Measurements from ENCODE around the gene TAPBPL. TPM values are rescaled to one million over a fixed set of nuclear protein-coding genes. Genes with fewer than 3 reads are reported as not detected.

Gene TAPBPL
- total and polyA plus RNA-seq, 2 of the 13 experiments (the other 11 are each of a cell fraction or from before 2014, with no cell fraction given) = 10.0 to 14.5 TPM

- TF ChIP-seq BRD4 (CRISPR knock-in tag; IDR thresholded peaks at IDR 0.05) = no peak
- TF ChIP-seq EHMT2 (IDR thresholded peaks at IDR 0.05; ENCODE audit: borderline replicate concordance, low read depth, low read length) = no peak
- no peak for TF ChIP-seq ZNF782 (CRISPR knock-in tag; IDR thresholded peaks at IDR 0.05; ENCODE audit: borderline replicate concordance)
- no peak for TF ChIP-seq BORCS8-MEF2B (CRISPR knock-in tag; IDR thresholded peaks at IDR 0.05)
- TF ChIP-seq, protein P1, sequence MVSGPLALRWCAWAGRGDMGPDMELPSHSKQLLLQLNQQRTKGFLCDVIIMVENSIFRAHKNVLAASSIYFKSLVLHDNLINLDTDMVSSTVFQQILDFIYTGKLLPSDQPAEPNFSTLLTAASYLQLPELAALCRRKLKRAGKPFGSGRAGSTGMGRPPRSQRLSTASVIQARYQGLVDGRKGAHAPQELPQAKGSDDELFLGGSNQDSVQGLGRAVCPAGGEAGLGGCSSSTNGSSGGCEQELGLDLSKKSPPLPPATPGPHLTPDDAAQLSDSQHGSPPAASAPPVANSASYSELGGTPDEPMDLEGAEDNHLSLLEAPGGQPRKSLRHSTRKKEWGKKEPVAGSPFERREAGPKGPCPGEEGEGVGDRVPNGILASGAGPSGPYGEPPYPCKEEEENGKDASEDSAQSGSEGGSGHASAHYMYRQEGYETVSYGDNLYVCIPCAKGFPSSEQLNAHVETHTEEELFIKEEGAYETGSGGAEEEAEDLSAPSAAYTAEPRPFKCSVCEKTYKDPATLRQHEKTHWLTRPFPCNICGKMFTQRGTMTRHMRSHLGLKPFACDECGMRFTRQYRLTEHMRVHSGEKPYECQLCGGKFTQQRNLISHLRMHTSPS (CRISPR knock-in tag; IDR thresholded peaks at IDR 0.05; ENCODE audit: low read depth) = no peak
- no peak for TF ChIP-seq KIAA2018 (CRISPR knock-in tag; IDR thresholded peaks at IDR 0.05; ENCODE audit: borderline replicate concordance)
- TF ChIP-seq ZMYM2 (CRISPR knock-in tag; IDR thresholded peaks at IDR 0.05) = no peak
- TF ChIP-seq RBFOX2 (IDR thresholded peaks at IDR 0.05; ENCODE audit: low read depth, low read length) = no peak
- no peak for TF ChIP-seq ZNF180 (CRISPR knock-in tag; IDR thresholded peaks at IDR 0.05; ENCODE audit: borderline replicate concordance, low read depth)
- TF ChIP-seq ZNF17 (CRISPR knock-in tag; IDR thresholded peaks at IDR 0.05) = no peak
- TF ChIP-seq ZNF235 (CRISPR knock-in tag; IDR thresholded peaks at IDR 0.05; ENCODE audit: borderline replicate concordance) = no peak
- TF ChIP-seq, protein P2, sequence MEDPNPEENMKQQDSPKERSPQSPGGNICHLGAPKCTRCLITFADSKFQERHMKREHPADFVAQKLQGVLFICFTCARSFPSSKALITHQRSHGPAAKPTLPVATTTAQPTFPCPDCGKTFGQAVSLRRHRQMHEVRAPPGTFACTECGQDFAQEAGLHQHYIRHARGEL (CRISPR knock-in tag; IDR thresholded peaks at IDR 0.05) = no peak
- TF ChIP-seq ZNF317 (CRISPR knock-in tag; IDR thresholded peaks at IDR 0.05) = no peak
- no peak for TF ChIP-seq ZFY (CRISPR knock-in tag; IDR thresholded peaks at IDR 0.05)
- no peak for TF ChIP-seq SIN3A (IDR thresholded peaks at IDR 0.05; ENCODE audit: borderline replicate concordance, low read depth, low read length)
- no peak for TF ChIP-seq FOXJ3 (CRISPR knock-in tag; IDR thresholded peaks at IDR 0.05; ENCODE audit: borderline replicate concordance)
- TF ChIP-seq POGZ (CRISPR knock-in tag; IDR thresholded peaks at IDR 0.05) = no peak
- TF ChIP-seq CREM (IDR thresholded peaks at IDR 0.05) = no peak
- no peak for TF ChIP-seq CREM (CRISPR knock-in tag; IDR thresholded peaks at IDR 0.05)
- TF ChIP-seq HNRNPLL (IDR thresholded peaks at IDR 0.05; ENCODE audit: low read depth, low read length, poor library complexity, severe bottlenecking) = no peak
- TF ChIP-seq ZNF792 (CRISPR knock-in tag; IDR thresholded peaks at IDR 0.05) = no peak
- TF ChIP-seq TMF1 (CRISPR knock-in tag; IDR thresholded peaks at IDR 0.05; ENCODE audit: low read depth) = no peak
Observed at GRCh38 chr12:6423267-6424007, 28.4 kb upstream of the TAPBPL start (continued).

All from HepG2 (cell line).